Endothelial cell of umbilical vein (primary cell): ENCODE data around the gene KLC4. TPM values are rescaled to one million over a fixed set of nuclear protein-coding genes. Genes with fewer than 3 reads are reported as not detected.
A peak's percentile ranks its signal among the peaks of the same experiment; 100 is the strongest.

ENCODE experiments used
- BruUV-seq: library from RNA; stranded (reverse); fragments of 400-500 nt; replicated peaks from 2 replicates; lab custom pipeline; 2021; lab: Mats Ljungman, UMichigan
- CTCF ChIA-PET: fragments of 300-600, 350-600 bp; sonication (Branson Sonifier 250); formaldehyde crosslinking; loops from one replicate; lab custom pipeline; 2021; ENCODE audit warnings: antibody characterized with exemption, inconsistent platforms; lab: Charles Lee
- POLR2A ChIA-PET: fragments of 300-600, 350-600 bp; sonication (Branson Sonifier 250); formaldehyde crosslinking; loops from one replicate; lab custom pipeline; 2021; ENCODE audit warnings: antibody characterized with exemption, inconsistent platforms; lab: Charles Lee
- DNase-seq: peaks from one replicate; pipeline ENCODE4 v3.0.0-alpha.2; 2011; ENCODE audit warnings: low read depth, low spot score
- FAIRE-seq: peaks from 2 replicates; lab custom pipeline; 2011; peaks lifted over from hg19 to GRCh38; lab: Jason Lieb, UNC
- H2AFZ ChIP-seq: 2 replicates; pipeline ENCODE4 v1.6.0; 2012; ENCODE audit warnings: low read depth, low read length, control low read depth, inconsistent platforms
- H3K27ac ChIP-seq: 2 replicates; pipeline ENCODE4 v1.5.1; 2011; ENCODE audit warnings: low read depth, mild to moderate bottlenecking, control low read depth, low read length, moderate library complexity; ENCODE audit not compliant: insufficient read depth
- H3K27me3 ChIP-seq, 2 experiments: 2 replicates each; pipeline versions ENCODE4 v1.6.0 to v1.6.1; 2011; ENCODE audit warnings: low read length in 2 of 2, mixed read lengths in 1 of 2; ENCODE audit not compliant: control insufficient read depth in 2 of 2, insufficient read depth in 2 of 2
- H3K36me3 ChIP-seq, 2 experiments: 2 replicates in 1 of 2; 3 replicates in 1 of 2; pipeline ENCODE4 v1.5.1; 2011; ENCODE audit warnings: low read length in 2 of 2, mild to moderate bottlenecking in 1 of 2, moderate library complexity in 1 of 2; ENCODE audit not compliant: control insufficient read depth in 2 of 2, insufficient read depth in 2 of 2; ENCODE audit errors: extremely low read depth in 1 of 2
- H3K4me1 ChIP-seq: 3 replicates; pipeline ENCODE4 v1.5.1; 2011; ENCODE audit warnings: mild to moderate bottlenecking, low read length; ENCODE audit not compliant: control insufficient read depth, insufficient read depth; ENCODE audit errors: extremely low read depth
- H3K4me2 ChIP-seq: 2 replicates; pipeline ENCODE4 v1.6.1; 2011; ENCODE audit warnings: low read length, control low read depth, mixed read lengths; ENCODE audit not compliant: insufficient read depth
- H3K4me3 ChIP-seq, 3 experiments: fragments of 200-600 bp in 1 of 3; sonication (generic), shearing (Covaris generic) in 1 of 3; replicated peaks in 1 of 3; 2 replicates each; pipeline ENCODE4 v1.5.1; 2011 to 2016; ENCODE audit warnings: control low read depth in 3 of 3, low read length in 3 of 3, mild to moderate bottlenecking in 2 of 3, inconsistent platforms in 1 of 3, low read depth in 1 of 3, moderate library complexity in 1 of 3; ENCODE audit not compliant: insufficient read depth in 1 of 3
- H3K79me2 ChIP-seq: 2 replicates; pipeline ENCODE4 v1.6.0; 2012; ENCODE audit warnings: low read length, inconsistent platforms; ENCODE audit not compliant: control insufficient read depth, insufficient read depth
- H3K9ac ChIP-seq: replicated peaks from 2 replicates; pipeline ENCODE3; 2011; ENCODE audit warnings: low read length, control low read depth; ENCODE audit not compliant: insufficient read depth; ENCODE audit errors: extremely low read depth
- H3K9me1 ChIP-seq: replicated peaks from 3 replicates; pipeline ENCODE4 v1.6.0; 2011; ENCODE audit warnings: mild to moderate bottlenecking, low read length; ENCODE audit not compliant: control insufficient read depth, insufficient read depth; ENCODE audit errors: extremely low read depth
- H3K9me3 ChIP-seq: replicated peaks from 2 replicates; pipeline ENCODE4 v1.5.1; 2012; ENCODE audit warnings: low read length, inconsistent platforms; ENCODE audit not compliant: control insufficient read depth, insufficient read depth
- H4K20me1 ChIP-seq: replicated peaks from 2 replicates; pipeline ENCODE3; 2011; ENCODE audit warnings: mild to moderate bottlenecking, low read length; ENCODE audit not compliant: control insufficient read depth, insufficient read depth; ENCODE audit errors: extremely low read depth
- EZH2 ChIP-seq: IDR thresholded peaks from 2 replicates; pipeline ENCODE4 v1.6.1; 2012; ENCODE audit warnings: borderline replicate concordance, low read depth, mild to moderate bottlenecking, moderate library complexity, low read length, inconsistent platforms; ENCODE audit not compliant: severe bottlenecking
- FOS ChIP-seq: IDR thresholded peaks from 2 replicates; pipeline ENCODE4 v1.6.1; 2011; ENCODE audit warnings: mild to moderate bottlenecking, low read length, moderate library complexity, borderline replicate concordance; ENCODE audit not compliant: insufficient read depth
- GATA2 ChIP-seq: IDR thresholded peaks from 2 replicates; pipeline ENCODE4 v1.7.0; 2011; ENCODE audit warnings: low read depth, mild to moderate bottlenecking, moderate library complexity, mixed read lengths, low read length; ENCODE audit not compliant: insufficient read length, insufficient read depth
- JUN ChIP-seq: IDR thresholded peaks from 2 replicates; pipeline ENCODE4 v1.6.1; 2011; ENCODE audit warnings: borderline replicate concordance, low read depth; ENCODE audit not compliant: insufficient read length, insufficient read depth
- MAX ChIP-seq: IDR thresholded peaks from 2 replicates; pipeline ENCODE4 v1.6.1; 2011; ENCODE audit not compliant: insufficient read depth, insufficient read length
- MYC ChIP-seq: IDR thresholded peaks from one replicate; pipeline ENCODE4 v1.6.1; 2011; ENCODE audit warnings: mild to moderate bottlenecking, low read depth, low read length
- POLR2A ChIP-seq: IDR thresholded peaks from 2 replicates; pipeline ENCODE4 v1.6.1; 2012; ENCODE audit warnings: low read depth, mild to moderate bottlenecking, control low read depth, low read length
- POLR2AphosphoS5 ChIP-seq: IDR thresholded peaks from 2 replicates; pipeline ENCODE4 v1.6.1; 2012; ENCODE audit warnings: low read depth, mild to moderate bottlenecking, control low read depth, low read length, moderate library complexity; ENCODE audit not compliant: insufficient read depth
- dilution Hi-C: fragments of 300-500 bp; cut with MboI; formaldehyde crosslinking; loops from one replicate; pipeline ENCODE4 v1.15.0; 2019; ENCODE audit warnings: low sequenced_read_pairs; ENCODE audit not compliant: extremely low pct_ligation_motif_present
- intact Hi-C: fragments of 100-400 bp; cut with micrococcal nuclease; formaldehyde crosslinking; loops from one replicate; pipeline ENCODE4 v1.10.0; 2022
- polyA plus RNA-seq, 4 experiments: library from polyadenylated mRNA; depleted of rRNA in 3 of 4; stranded (reverse) in 3 of 4; unstranded in 1 of 4; fragments of >200 nt; gene quantifications; 2 replicates each; pipeline versions ENCODE4 v1.2.1 to v1.2.3, GENCODE V29; 2011 to 2012; ENCODE audit warnings: missing spikeins in 1 of 4
- total RNA-seq: library from RNA; stranded (reverse); gene quantifications from 2 replicates; pipeline ENCODE4 v1.2.3, GENCODE V29; 2021
- TF ChIP-seq, protein P1 (sequence below), 2 donors: IDR thresholded peaks; 1 replicate in 1 of 2; 2 replicates in 1 of 2; pipeline ENCODE4 v1.5.1; 2011; ENCODE audit warnings: low read length in 2 of 2, mild to moderate bottlenecking in 2 of 2, moderate library complexity in 2 of 2, control low read depth in 1 of 2, inconsistent platforms in 1 of 2, low read depth in 1 of 2; ENCODE audit not compliant: insufficient read depth in 1 of 2; ENCODE audit errors: extremely low read depth in 1 of 2

KLC4 gene
- total and polyA plus RNA-seq, 2 donors (not counting 3 experiments of a cell fraction or from before 2014, with no cell fraction given) = 17.7 to 26.8 TPM

DNA sequence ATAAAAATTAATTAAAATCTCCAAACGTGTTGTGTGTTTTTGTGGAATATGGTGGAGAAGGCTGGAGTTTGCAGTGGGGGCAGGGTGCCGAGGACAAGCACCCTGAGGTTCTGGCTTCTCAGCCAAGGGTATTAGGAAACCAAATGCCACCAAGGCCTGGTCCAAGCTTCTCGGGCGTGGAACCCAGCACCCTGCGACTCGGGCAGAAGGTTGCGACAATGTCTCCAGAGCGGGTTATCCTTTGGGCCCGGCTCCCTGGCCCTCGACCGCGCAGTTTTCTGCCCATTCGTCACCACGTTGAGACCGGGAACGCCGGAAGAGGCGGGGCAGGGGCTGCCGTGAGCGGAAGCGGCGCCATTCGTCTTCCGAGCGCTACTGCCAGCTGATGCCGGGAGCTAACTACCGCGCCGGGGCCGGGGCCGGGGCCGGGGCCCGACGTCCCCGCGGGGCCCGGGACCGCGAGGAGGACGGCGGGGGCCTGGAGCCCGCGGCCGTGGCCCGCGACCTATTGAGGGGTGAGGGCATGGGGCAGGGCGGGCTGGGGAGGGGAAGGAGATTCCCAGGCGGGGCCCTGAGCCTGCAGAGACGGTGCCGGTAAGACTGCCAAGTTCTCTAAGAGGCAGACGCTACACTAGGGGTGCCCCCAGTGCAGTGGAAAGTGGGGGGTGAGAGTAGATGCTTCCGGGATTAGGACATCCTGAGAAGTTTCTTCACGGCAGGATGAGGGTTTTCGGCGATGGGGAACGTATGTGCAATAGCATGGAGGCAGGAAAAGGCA, 38.0 kb upstream of the KLC4 start, which contains the start of gene RRP36:
Gene RRP36, plus strand, starts transcription at position 354 of the 778 bp plus-strand sequence. Its CDS starts 32 bp downstream, at position 386.
- dilution Hi-C loops = no loop called here

DNA sequence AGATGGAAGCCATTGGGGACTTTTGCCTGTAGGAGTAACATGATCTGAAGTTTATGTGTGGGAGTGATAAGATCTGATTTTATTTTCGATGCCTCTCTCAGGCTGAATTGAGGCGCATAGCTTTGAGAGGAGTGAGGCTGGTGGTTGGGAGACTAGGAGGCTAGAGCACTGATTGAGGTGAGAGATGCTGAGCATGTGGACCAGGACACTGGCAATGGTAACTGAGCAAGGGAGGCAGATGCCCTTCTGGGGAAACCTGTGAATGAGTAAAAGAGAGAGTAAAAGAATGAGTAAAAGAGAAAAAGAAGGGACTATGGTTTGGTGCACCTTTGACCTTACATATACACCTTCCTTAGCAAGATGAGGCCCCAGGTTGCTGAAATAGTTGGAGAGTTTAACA, 35.0 kb upstream of the KLC4 start:
- Histone ChIP-seq H3K79me2 (peaks cover 32% of the 10 kb centered on the region), H3K27ac (no peak overlapping the region), H3K36me3 (peaks cover 16 to 29% of the 10 kb centered on the region in 2 experiments), H3K9me3 (no peaks in the 10 kb centered on the region), H3K4me1 (no peaks in the 10 kb centered on the region), H3K27me3 (no peaks in the 10 kb centered on the region), H3K9me1 (no peaks in the 10 kb centered on the region), H4K20me1 (no peaks in the 10 kb centered on the region), H3K4me3 (no peak overlapping the region), H3K4me2 (no peak overlapping the region), H2AFZ (no peak overlapping the region), H3K9ac (no peak overlapping the region)
- BruUV-seq = no TSS peak
- TF ChIP-seq FOS (no peak), JUN (no peak), POLR2AphosphoS5 (no peak), GATA2 (no peak)
- TF ChIP-seq, protein P1, sequence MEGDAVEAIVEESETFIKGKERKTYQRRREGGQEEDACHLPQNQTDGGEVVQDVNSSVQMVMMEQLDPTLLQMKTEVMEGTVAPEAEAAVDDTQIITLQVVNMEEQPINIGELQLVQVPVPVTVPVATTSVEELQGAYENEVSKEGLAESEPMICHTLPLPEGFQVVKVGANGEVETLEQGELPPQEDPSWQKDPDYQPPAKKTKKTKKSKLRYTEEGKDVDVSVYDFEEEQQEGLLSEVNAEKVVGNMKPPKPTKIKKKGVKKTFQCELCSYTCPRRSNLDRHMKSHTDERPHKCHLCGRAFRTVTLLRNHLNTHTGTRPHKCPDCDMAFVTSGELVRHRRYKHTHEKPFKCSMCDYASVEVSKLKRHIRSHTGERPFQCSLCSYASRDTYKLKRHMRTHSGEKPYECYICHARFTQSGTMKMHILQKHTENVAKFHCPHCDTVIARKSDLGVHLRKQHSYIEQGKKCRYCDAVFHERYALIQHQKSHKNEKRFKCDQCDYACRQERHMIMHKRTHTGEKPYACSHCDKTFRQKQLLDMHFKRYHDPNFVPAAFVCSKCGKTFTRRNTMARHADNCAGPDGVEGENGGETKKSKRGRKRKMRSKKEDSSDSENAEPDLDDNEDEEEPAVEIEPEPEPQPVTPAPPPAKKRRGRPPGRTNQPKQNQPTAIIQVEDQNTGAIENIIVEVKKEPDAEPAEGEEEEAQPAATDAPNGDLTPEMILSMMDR (IDR thresholded peaks at IDR 0.05; ENCODE audit: extremely low read depth in 1 of 2, insufficient read depth in 1 of 2, low read depth in 1 of 2, low read length in 2 of 2) = no peak
- POLR2A ChIA-PET = interaction anchor here (0.6 kb wide), 1 partner anchor 114 kb away, joined by 12 read pairs; no protein-coding TSS in a partner anchor
- DNase-seq = no peak
- intact Hi-C loops (no loop called here), dilution Hi-C loops (no loop called here)
- CTCF ChIA-PET = no interaction called here
- FAIRE-seq = no peak

More for the DNA sequence above, 38.0 kb upstream of the KLC4 start, which contains the start of gene RRP36:
- intact Hi-C loops = loop anchor here (1.0 to 2.0 kb wide), 2 partner anchors 31 to 38 kb away; partner anchors contain the start of genes CUL7, KLC4 and MRPL2
- Histone ChIP-seq H3K79me2 (peaks cover 38% of the 10 kb centered on the region), H3K27ac (peak within 1 kb of the TSS; percentile 58), H3K4me1 (no peaks in the 10 kb centered on the region), H3K9me1 (no peaks in the 10 kb centered on the region), H3K4me2 (peak within 1 kb of the TSS; percentile 41), H3K36me3 (peaks cover 6 to 26% of the 10 kb centered on the region in 2 experiments), H2AFZ (peak within 1 kb of the TSS; percentile 51), H4K20me1 (no peaks in the 10 kb centered on the region), H3K4me3 (peak within 1 kb of the TSS; percentile 74 to 98 (median 89)), H3K9ac (peak within 1 kb of the TSS; percentile 82), H3K9me3 (no peaks in the 10 kb centered on the region), H3K27me3 (no peaks in the 10 kb centered on the region)
- DNase-seq = peak; percentile 67
- ChIA-PET CTCF (interaction anchor here (1.0 to 3.7 kb wide), 4 partner anchors 11 to 122 kb away, joined by 3 to 11 read pairs (median 8); partner anchors contain the start of genes CUL7 and PPP2R5D), POLR2A (interaction anchor here (0.6 to 1.7 kb wide), 4 partner anchors 12 to 38 kb away, joined by 3 to 7 read pairs (median 4); partner anchors contain the start of genes CUL7, KLC4 and MRPL2)
- peak; percentile 90 for TF ChIP-seq POLR2AphosphoS5
- TF ChIP-seq MAX = peak; percentile 33
- TF ChIP-seq POLR2A = peak; percentile 78
- no peak for TF ChIP-seq GATA2
- no peak for TF ChIP-seq JUN
- no peak for TF ChIP-seq MYC
- TF ChIP-seq EZH2 = no peak
- BruUV-seq = no TSS peak
- peak; percentile 93 for FAIRE-seq
